ENCODE results near the gene FBXO24.

Gene FBXO24

GRCh38 chr7:100572281-100572948 lies 13.7 kb upstream of the FBXO24 start:
- Histone ChIP-seq H3K4me2 (ENCODE audit: low read depth, low read length, poor library complexity, severe bottlenecking) (no peak overlapping the region), H3F3A (ENCODE audit: low read depth) (no peaks in the 10 kb centered on the region), H3K9ac (ENCODE audit: low read depth, low read length, poor library complexity, severe bottlenecking) (no peak overlapping the region), H3K4me3 (ENCODE audit: low read length, poor library complexity, severe bottlenecking) (no peak overlapping the region), H3K27me3 (ENCODE audit: insufficient read depth, low read length, poor library complexity, severe bottlenecking) (no peaks in the 10 kb centered on the region), H3K9me3 (ENCODE audit: insufficient read depth, low read depth, low read length) (no peaks in the 10 kb centered on the region), H4K20me1 (ENCODE audit: insufficient read depth, low read length, poor library complexity, severe bottlenecking) (no peaks in the 10 kb centered on the region), H3K4me1 (ENCODE audit: insufficient read depth, low read length, poor library complexity, severe bottlenecking) (peaks cover 27% of the 10 kb centered on the region), H3K79me2 (ENCODE audit: insufficient read depth, low read length) (no peaks in the 10 kb centered on the region), H3K9me2 (replicated peaks; ENCODE audit: low read depth, low read length) (no peaks in the 10 kb centered on the region), H3K36me3 (ENCODE audit: insufficient read depth, low read length) (peaks cover 27% of the 10 kb centered on the region; the same call in 1 of the 2 replicates), H2AFZ (ENCODE audit: low read length) (no peak overlapping the region)
- no peak for TF ChIP-seq CTCF (conservative IDR thresholded peaks at IDR 0.05; ENCODE audit: low read length)
- TF ChIP-seq EZH2phosphoT487 (IDR thresholded peaks at IDR 0.05; ENCODE audit: borderline replicate concordance): no peak

- Histone ChIP-seq H3K4me1 (ENCODE audit: insufficient read depth, low read length, poor library complexity, severe bottlenecking) (peaks cover 20% of the 10 kb centered on the region), H3F3A (ENCODE audit: low read depth) (no peaks in the 10 kb centered on the region), H4K20me1 (ENCODE audit: insufficient read depth, low read length, poor library complexity, severe bottlenecking) (no peaks in the 10 kb centered on the region), H3K4me2 (ENCODE audit: low read depth, low read length, poor library complexity, severe bottlenecking) (no peak overlapping the region), H2AFZ (ENCODE audit: low read length) (no peak overlapping the region), H3K36me3 (ENCODE audit: insufficient read depth, low read length) (peaks cover 34% of the 10 kb centered on the region; the same call in 1 of the 2 replicates), H3K9me2 (replicated peaks; ENCODE audit: low read depth, low read length) (no peaks in the 10 kb centered on the region), H3K27me3 (ENCODE audit: insufficient read depth, low read length, poor library complexity, severe bottlenecking) (no peaks in the 10 kb centered on the region), H3K4me3 (ENCODE audit: low read length, poor library complexity, severe bottlenecking) (no peak overlapping the region), H3K9ac (ENCODE audit: low read depth, low read length, poor library complexity, severe bottlenecking) (no peak overlapping the region), H3K79me2 (ENCODE audit: insufficient read depth, low read length) (no peaks in the 10 kb centered on the region), H3K9me3 (ENCODE audit: insufficient read depth, low read depth, low read length) (no peaks in the 10 kb centered on the region)
- no peak for TF ChIP-seq EZH2phosphoT487 (IDR thresholded peaks at IDR 0.05; ENCODE audit: borderline replicate concordance)
- no peak for TF ChIP-seq CTCF (conservative IDR thresholded peaks at IDR 0.05; ENCODE audit: low read length)
Measured at GRCh38 chr7:100572949-100573675, 13.0 kb upstream of the FBXO24 start.

GRCh38 chr7:100573691-100574361 lies 12.3 kb upstream of the FBXO24 start, which contains the start of gene SAP25:
SAP25 (minus strand) TSS chr7:100573900; CDS start chr7:100573742, 158 bp downstream.
- Histone ChIP-seq H3K9me2 (replicated peaks; ENCODE audit: low read depth, low read length) (no peaks in the 10 kb centered on the region), H3F3A (ENCODE audit: low read depth) (no peaks in the 10 kb centered on the region), H3K4me3 (ENCODE audit: low read length, poor library complexity, severe bottlenecking) (no peak within 1 kb of the TSS), H3K79me2 (ENCODE audit: insufficient read depth, low read length) (no peaks in the 10 kb centered on the region; the same call in 1 of the 2 replicates), H3K4me1 (ENCODE audit: insufficient read depth, low read length, poor library complexity, severe bottlenecking) (peaks cover 14% of the 10 kb centered on the region), H4K20me1 (ENCODE audit: insufficient read depth, low read length, poor library complexity, severe bottlenecking) (no peaks in the 10 kb centered on the region), H3K27me3 (ENCODE audit: insufficient read depth, low read length, poor library complexity, severe bottlenecking) (no peaks in the 10 kb centered on the region), H3K9me3 (ENCODE audit: insufficient read depth, low read depth, low read length) (no peaks in the 10 kb centered on the region), H3K9ac (ENCODE audit: low read depth, low read length, poor library complexity, severe bottlenecking) (no peak within 1 kb of the TSS), H3K4me2 (ENCODE audit: low read depth, low read length, poor library complexity, severe bottlenecking) (no peak within 1 kb of the TSS), H3K36me3 (ENCODE audit: insufficient read depth, low read length) (peaks cover 41% of the 10 kb centered on the region; the same call in 1 of the 2 replicates), H2AFZ (ENCODE audit: low read length) (no peak within 1 kb of the TSS)
- TF ChIP-seq EZH2phosphoT487 (IDR thresholded peaks at IDR 0.05; ENCODE audit: borderline replicate concordance) (no peak), CTCF (conservative IDR thresholded peaks at IDR 0.05; ENCODE audit: low read length) (no peak)

Measured in Loucy (cell line).